Testis (tissue), 3 donors: ENCODE measurements around the gene XRCC4. TPM values are rescaled to one million over a fixed set of nuclear protein-coding genes. Genes with fewer than 3 reads are reported as not detected.
"Not testable (repeated sequence)": the region's sequence is repeated elsewhere in the genome, so short reads cannot be mapped to it uniquely, and the experiment has no call there.

Source experiments
- DNase-seq: peaks from one replicate; pipeline ENCODE4 v3.0.0-alpha.2; 2019
- H3K27ac ChIP-seq, 2 donors: fragments of 200-600 bp; sonication (generic); one replicate each; pipeline ENCODE4 v1.5.1; 2019
- H3K27me3 ChIP-seq: fragments of 200-600 bp; sonication (generic); one replicate; pipeline ENCODE4 v1.5.1; 2019
- H3K36me3 ChIP-seq: fragments of 200-600 bp; sonication (generic); one replicate; pipeline ENCODE4 v1.5.1; 2017; ENCODE audit warnings: low read depth; ENCODE audit errors: missing control alignments
- H3K4me1 ChIP-seq: fragments of 200-600 bp; sonication (generic); one replicate; pipeline ENCODE4 v1.5.1; 2019
- H3K4me3 ChIP-seq, 2 donors: fragments of 200-600 bp; sonication (generic); one replicate each; pipeline ENCODE4 v1.5.1; 2017 to 2019
- H3K9me3 ChIP-seq: fragments of 200-600 bp; sonication (generic); one replicate; pipeline ENCODE4 v1.5.1; 2017
- CTCF ChIP-seq, 3 experiments: fragments of 450-650 bp in 2 of 3; fragments of 200-600 bp in 1 of 3; sonication (generic) in 1 of 3; IDR thresholded peaks; one replicate each; pipeline ENCODE4 v1.5.1; 2016 to 2019; ENCODE audit warnings: antibody characterized with exemption in 3 of 3, mild to moderate bottlenecking in 2 of 3, moderate library complexity in 1 of 3
- POLR2A ChIP-seq: fragments of 450-650 bp; IDR thresholded peaks from one replicate; pipeline ENCODE4 v1.6.1; 2017; ENCODE audit warnings: antibody characterized with exemption, mild to moderate bottlenecking, moderate library complexity
- WGBS, 2 donors: methylation state at CpG; one replicate each; pipeline ENCODE4 v1.1.5; 2018; 5-methylcytosine and 5-hydroxymethylcytosine counted together
- intact Hi-C: fragments of 100-400 bp; cut with DNase I; formaldehyde crosslinking; loops from one replicate; pipeline ENCODE4 v1.15.1; 2023; ENCODE audit warnings: low total_unique reads
- polyA plus RNA-seq: library from polyadenylated mRNA; stranded (reverse); fragments of 350-450 nt; fragmentation: Illumina TruSeq; extraction: RNeasy Lipid Tissue Mini Kit (QIAGEN cat#74804); gene quantifications from one replicate; pipeline ENCODE4 v1.2.3, GENCODE V29; 2014; ENCODE audit warnings: low read depth, low replicate concordance; ENCODE audit not compliant: insufficient read depth
- total RNA-seq, 2 donors: library from RNA; depleted of rRNA; stranded (reverse); fragments of >200 nt; gene quantifications; one replicate each; pipeline ENCODE4 v1.2.3, GENCODE V29; 2016

The XRCC4 gene
- total and polyA plus RNA-seq, 3 donors from 2014 or later, result 14.2 to 23.3 (median 17.1) TPM

- no peaks in the 10 kb centered on the region for H3K9me3 ChIP-seq
- WGBS, 2 donors, result 82 to 86% methylated on average over 4 of the region's 4 CpGs
- intact Hi-C loops, result no loop called here
- H3K27ac ChIP-seq, result no peak overlapping the region
- H3K4me1 ChIP-seq, result peaks cover 10% of the 10 kb centered on the region
- H3K27me3 ChIP-seq, result no peaks in the 10 kb centered on the region
- no peak for DNase-seq
- TF ChIP-seq CTCF (IDR thresholded peaks at IDR 0.05) (no peak), POLR2A (no peak)
- H3K4me3 ChIP-seq, result no peak overlapping the region
- H3K36me3 ChIP-seq, result no peaks in the 10 kb centered on the region
Observed at GRCh38 chr5:83050723-83051340, 26.5 kb upstream of the XRCC4 start.

- Histone ChIP-seq H3K4me3 (no peak overlapping the region), H3K27me3 (no peaks in the 10 kb centered on the region), H3K4me1 (peaks cover 25% of the 10 kb centered on the region), H3K36me3 (no peaks in the 10 kb centered on the region), H3K9me3 (no peaks in the 10 kb centered on the region), H3K27ac (peak overlapping the region in 1 of 2 donors; percentile 28)
- no peak for TF ChIP-seq CTCF (IDR thresholded peaks at IDR 0.05)
- no peak for TF ChIP-seq POLR2A
- intact Hi-C loops, result no loop called here
- DNase-seq, result no peak
- WGBS, 2 donors, result 70 to 73% methylated on average over 2 of the region's 2 CpGs
Observed at GRCh38 chr5:83055166-83055565, 22.2 kb upstream of the XRCC4 start.

GRCh38 chr5:83058726-83059125, 18.6 kb upstream of the XRCC4 start:
- no peak for TF ChIP-seq POLR2A
- no peak for TF ChIP-seq CTCF (IDR thresholded peaks at IDR 0.05)
- Histone ChIP-seq H3K27ac (peak overlapping the region in 1 of 2 donors; percentile 13), H3K27me3 (no peaks in the 10 kb centered on the region), H3K4me1 (peaks cover 25% of the 10 kb centered on the region), H3K4me3 (no peak overlapping the region), H3K9me3 (no peaks in the 10 kb centered on the region), H3K36me3 (no peaks in the 10 kb centered on the region)
- intact Hi-C loops, result no loop called here
- DNase-seq, result no peak

- intact Hi-C loops, result no loop called here
- peaks cover 25% of the 10 kb centered on the region for H3K4me1 ChIP-seq
- H3K27ac ChIP-seq, result no peak overlapping the region
- no peaks in the 10 kb centered on the region for H3K9me3 ChIP-seq
- TF ChIP-seq CTCF (IDR thresholded peaks at IDR 0.05) (no peak), POLR2A (no peak)
- DNase-seq, result no peak
- H3K27me3 ChIP-seq, result no peaks in the 10 kb centered on the region
- H3K4me3 ChIP-seq, result no peak overlapping the region
- H3K36me3 ChIP-seq, result no peaks in the 10 kb centered on the region
- 60 to 68% methylated on average over 2 of the region's 2 CpGs for WGBS, 2 donors
Observed at GRCh38 chr5:83059341-83059740, 18.0 kb upstream of the XRCC4 start.

- no peaks in the 10 kb centered on the region for H3K9me3 ChIP-seq
- no peaks in the 10 kb centered on the region for H3K36me3 ChIP-seq
- intact Hi-C loops, result no loop called here
- H3K4me3 ChIP-seq, result no peak overlapping the region
- 91 to 96% methylated on average over 3 of the region's 3 CpGs for WGBS, 2 donors
- no peak overlapping the region for H3K27ac ChIP-seq
- H3K27me3 ChIP-seq, result no peaks in the 10 kb centered on the region
- no peak for TF ChIP-seq CTCF (IDR thresholded peaks at IDR 0.05)
- no peak for TF ChIP-seq POLR2A
- DNase-seq, result no peak
- no peaks in the 10 kb centered on the region for H3K4me1 ChIP-seq
Observed at GRCh38 chr5:83066548-83067110, 10.7 kb upstream of the XRCC4 start.

- H3K4me3 ChIP-seq, H3K27me3 ChIP-seq, H3K27ac ChIP-seq, DNase-seq, H3K36me3 ChIP-seq, H3K9me3 ChIP-seq, intact Hi-C loops, H3K4me1 ChIP-seq: not testable (repeated sequence)
- 94 to 98% methylated on average over 4 of the region's 4 CpGs for WGBS, 2 donors
Observed at GRCh38 chr5:83067377-83067776, 10.0 kb upstream of the XRCC4 start.
